G401.6 (cell line): ENCODE data around the gene EARS2.
"Not testable (repeated sequence)": the region's sequence is repeated elsewhere in the genome, so short reads cannot be mapped to it uniquely, and the experiment has no call there.

Experiments used
- FAIRE-seq: peaks from 2 replicates; lab custom pipeline; 2012; peaks lifted over from hg19 to GRCh38; lab: Jason Lieb, UNC

EARS2 gene

DNA sequence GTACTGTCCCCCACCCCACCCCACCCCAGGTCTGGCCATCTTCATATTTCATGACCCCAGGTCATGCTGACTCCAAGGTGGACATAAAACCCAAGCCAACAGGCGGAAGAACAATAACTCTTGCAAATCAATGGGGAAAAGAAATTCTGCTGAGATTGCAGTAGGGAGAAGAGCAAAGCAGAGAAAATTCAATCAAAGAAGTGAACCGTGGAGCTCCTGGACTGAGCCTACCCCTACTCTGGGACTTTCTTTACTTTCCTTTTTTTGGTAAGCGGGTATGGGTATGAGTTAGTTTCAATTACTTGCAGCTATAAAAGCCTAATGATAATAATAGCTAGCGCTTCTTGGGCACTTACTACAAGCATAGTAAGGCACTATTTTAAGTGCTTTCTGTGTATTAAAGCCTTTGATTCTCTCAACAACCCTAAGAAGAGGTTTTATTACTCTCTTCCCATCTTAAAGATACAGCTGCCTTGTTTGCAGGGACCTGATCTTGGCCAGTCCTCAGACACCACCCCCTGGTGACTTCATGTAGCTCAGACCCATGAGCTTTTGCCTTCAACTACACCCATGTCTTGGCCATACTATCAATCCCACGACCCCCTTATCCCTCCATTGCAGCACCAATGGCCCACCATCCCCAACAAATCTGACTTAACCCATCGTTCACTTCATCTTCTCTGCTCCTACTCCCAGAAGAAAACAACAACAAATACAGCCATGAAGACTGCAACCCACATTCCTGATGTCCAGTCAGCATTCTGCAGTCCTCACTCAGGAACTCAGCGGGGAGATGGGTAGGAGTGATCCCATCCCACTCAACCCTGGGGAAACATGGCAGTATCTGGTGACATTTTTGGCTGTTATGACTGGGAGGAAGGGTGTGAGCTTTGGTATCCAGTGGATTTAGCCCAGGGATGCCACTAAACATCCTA lies 51.2 kb downstream of the EARS2 start:
- FAIRE-seq = no peak

DNA sequence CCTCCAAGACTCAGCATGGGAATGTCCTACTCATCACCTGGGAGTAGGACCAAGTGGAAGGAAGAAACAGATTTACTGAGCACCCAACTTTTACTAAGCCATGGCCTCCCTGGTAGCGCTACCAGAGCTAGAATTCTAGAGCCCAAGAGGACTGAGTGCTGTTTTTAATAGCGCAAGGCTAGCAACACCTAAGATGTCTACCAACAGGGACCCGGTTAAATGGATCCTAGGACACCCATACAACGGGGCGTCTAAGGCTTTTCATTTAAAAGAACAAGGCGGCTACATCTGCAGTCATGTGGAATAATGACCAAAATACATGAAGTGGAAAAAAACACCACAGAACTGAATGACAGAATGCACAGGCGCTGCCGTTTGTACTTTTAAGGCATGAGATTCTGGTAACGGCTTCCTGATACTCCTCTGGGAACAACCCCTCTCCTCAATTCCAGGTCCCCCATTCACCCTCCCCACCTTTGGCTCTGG lies 51.9 kb downstream of the EARS2 start:
- no peak for FAIRE-seq

DNA sequence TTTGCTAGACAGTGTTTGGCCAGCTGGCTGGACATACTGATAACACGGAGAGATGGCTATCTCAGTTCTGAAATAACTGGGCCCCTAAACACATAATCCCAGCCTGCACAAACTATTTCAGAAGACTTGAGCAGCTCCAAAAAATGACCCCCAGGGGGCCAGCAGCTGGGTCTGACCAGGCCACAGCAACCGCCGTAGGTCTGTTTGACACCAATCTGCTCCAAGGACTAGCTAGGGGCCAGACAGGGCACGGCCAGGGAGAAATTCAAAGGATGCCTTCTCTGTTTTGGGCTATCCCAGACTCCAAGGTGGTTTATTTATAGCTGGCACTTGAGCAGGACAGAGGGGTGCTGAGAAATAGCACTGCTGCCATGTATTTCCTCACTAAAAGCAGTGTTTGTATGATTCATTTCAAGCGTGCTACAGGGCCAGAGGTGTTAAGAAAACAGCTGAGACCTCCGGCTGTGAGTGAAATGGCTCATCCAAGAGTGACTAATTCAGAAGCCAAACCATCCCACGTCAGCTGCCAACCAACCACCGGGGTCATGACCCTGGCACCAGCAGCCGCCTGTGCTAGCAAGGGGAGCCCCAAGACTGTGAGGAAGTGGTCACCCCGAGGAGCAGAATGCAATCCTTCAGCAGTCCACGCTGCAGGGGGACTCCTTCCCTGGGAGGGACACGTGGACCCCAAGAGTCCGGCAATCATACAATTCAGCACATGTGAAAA lies 52.5 kb downstream of the EARS2 start:
- FAIRE-seq = no peak

DNA sequence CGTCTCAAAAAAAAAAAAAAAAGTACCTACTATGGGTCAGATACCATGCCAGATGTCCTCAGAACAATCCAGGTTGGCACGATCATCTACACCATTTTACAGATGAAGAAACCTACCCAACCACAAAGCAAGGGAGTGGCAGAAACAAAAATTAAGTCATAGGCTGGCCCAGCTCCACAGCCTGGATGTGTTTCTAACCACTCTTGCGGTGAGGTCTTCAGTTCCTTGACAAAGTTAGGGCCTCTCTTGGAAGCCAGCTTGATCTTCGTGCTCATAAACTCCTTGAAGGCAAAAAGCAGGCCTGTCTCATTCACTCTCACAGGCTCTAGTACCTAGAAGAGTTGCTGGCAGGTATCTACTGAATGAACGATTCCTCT lies 53.1 kb downstream of the EARS2 start:
- no peak for FAIRE-seq

DNA sequence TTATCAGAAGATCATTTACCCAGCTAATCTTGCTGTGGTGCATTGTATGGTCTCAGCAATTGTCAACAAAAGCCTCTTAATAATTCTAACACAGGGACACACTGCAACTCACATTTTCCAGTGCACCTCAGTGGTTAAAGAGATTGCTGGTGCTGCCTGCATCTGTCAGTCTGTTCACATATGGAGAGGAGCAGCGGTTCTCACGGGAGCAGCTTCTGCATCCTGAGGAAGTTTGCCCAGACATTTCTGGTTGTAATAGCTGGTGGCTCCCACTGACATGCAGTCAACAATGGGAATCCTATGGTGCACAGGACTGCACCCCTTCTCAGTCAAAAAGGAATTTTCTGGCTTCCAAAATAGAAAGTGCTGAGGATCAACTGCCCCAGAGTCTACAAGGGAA lies 54.7 kb downstream of the EARS2 start:
- FAIRE-seq = no peak

DNA sequence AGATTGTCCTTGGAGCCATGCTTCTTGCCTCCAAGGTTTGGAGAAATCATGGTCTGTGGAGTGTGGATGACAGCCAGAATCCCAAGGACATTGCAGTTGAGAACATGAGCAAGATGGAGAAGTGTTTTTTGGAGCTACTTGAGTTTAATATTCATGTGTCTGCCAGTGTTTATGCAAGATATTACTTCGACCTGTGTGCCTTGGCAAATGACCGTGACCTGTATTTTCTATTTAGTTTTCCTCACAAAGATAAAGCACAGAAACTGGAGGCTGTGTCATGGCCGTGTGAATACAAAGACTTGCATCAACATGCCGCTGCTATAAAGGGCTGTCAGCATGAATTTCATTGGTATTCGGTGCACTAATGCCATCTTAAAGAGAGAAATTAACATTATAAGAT lies 55.9 kb downstream of the EARS2 start:
- no peak for FAIRE-seq

- no peak for FAIRE-seq
Observed at GRCh38 chr16:23500862-23501225, 56.3 kb downstream of the EARS2 start.

- no peak for FAIRE-seq
Observed at GRCh38 chr16:23500212-23500861, 56.8 kb downstream of the EARS2 start.

DNA sequence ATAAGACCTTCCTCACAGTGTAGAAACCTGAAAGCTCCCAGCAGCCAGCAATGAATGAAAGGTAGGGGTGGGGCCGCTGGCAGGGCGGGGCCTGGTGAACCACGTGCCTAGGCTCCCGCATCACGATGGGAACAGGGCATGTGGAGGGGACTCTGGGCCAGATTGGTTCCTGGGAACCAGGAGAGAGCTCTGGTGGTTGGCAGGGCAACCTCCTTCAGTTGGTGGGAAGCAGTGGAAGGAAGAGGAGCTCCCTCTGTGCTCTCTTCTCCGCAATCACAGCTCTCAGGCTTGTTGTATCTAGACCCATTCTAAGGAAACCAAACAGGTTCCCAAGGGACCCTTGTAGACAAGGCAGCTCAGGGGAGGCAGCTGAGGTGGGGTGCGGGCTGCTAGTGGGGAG lies 57.3 kb downstream of the EARS2 start:
- FAIRE-seq = no peak

GRCh38 chr16:23498863-23499262 lies 58.3 kb downstream of the EARS2 start:
- FAIRE-seq = no peak

DNA sequence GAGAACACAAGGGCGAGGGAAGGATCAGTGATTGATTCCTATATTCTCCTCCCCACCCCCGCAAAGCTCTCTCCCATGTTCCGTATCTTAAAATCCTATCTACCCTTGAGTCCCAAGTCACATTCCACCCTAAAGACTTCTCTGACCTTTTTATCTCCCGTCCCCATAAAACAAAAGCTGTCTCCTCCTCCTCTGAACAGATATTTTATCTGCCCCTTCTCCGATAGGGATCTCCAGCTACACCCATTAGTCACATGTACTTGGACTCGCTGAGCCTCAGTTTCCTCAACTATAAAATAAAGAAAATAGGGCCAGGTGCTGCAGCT lies 59.6 kb downstream of the EARS2 start:
- no peak for FAIRE-seq

- no peak for FAIRE-seq
Observed at GRCh38 chr16:23496821-23497542, 60.2 kb downstream of the EARS2 start.

DNA sequence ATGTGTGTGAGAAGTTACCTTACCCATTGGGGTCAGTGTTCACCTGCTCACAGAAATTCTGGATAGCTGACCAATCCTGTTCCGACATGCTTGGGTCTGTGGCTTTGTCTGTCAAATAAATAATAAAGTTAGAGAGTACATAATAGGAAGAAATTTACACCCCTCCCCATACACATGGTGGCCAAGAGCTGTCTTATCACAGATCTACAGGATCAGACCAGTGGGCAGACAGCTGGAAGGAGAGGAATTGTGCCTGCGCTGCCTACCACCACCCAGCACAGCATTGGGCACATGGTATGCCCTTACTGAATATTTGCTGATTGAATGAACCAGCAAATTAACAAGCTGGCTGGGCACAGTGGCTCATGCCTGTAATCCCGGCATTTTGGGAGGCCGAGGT lies 61.5 kb downstream of the EARS2 start:
- FAIRE-seq = no peak

DNA sequence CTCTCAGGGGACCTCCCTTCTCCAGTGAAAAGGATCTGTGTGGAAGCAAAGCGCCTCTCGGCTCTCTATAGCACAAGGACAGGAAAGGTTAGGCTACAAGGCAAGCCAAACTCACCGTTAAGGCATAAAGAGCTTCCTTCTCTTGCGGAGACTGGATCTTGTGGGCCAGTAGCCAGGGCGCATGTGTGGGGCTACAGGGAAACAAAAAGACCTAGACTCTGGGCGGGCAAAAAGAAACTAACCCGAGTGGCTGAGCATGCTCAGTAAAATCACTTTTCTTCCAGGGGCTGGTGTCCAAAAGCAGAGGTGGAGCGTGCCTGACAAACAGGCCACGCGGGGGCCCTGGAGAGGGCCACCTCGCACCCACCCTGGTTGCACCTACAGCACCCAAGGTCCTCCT lies 63.0 kb downstream of the EARS2 start:
- FAIRE-seq = no peak

- no peak for FAIRE-seq
Observed at GRCh38 chr16:23491490-23492391, 65.4 kb downstream of the EARS2 start.

GRCh38 chr16:23486480-23486879 lies 70.7 kb downstream of the EARS2 start:
- FAIRE-seq = no peak

- FAIRE-seq = no peak
Observed at GRCh38 chr16:23485841-23486240, 71.3 kb downstream of the EARS2 start.

DNA sequence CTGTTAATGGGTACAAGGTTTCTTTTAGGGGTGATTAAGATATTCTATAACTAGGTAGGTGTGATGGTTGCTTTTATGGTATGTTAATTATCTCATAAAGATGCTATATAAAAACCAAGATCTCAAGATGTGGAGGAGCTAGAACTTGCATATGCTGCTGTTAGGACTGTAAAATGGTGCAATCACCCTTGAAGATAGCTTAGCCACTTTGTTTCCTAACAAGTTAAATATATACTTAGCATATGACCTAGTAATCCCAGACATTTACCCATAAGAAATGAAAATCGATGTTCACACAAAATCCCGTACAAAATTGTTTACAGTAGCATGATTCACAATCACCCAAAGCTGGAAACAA lies 71.9 kb downstream of the EARS2 start:
- FAIRE-seq = no peak

GRCh38 chr16:23484510-23485256 lies 72.5 kb downstream of the EARS2 start:
- FAIRE-seq = no peak

DNA sequence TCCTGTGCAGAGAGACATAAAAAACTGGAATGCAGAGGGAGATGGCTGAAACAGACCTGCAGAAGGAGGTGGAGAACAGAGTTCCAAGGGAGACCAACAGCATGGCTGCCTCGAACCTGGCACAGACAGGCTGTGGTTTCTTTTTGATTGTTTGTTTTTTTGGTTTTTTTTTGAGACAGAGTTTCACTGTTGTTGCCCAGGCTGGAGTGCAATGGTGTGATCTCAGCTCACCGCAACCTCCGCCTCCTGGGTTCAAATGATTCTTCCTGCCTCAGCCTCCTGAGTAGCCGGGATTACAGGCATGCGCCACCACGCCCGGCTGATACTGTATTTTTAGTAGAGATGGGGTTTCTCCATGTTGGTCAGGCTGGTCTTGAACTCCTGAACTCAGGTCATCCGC lies 73.7 kb downstream of the EARS2 start:
- not testable (repeated sequence) for FAIRE-seq

- FAIRE-seq = no peak
Observed at GRCh38 chr16:23482778-23483177, 74.4 kb downstream of the EARS2 start.
